Upper lobe of left lung (tissue), 6 donors: ENCODE measurements around the gene SMAP1. TPM values are rescaled to one million over a fixed set of nuclear protein-coding genes. Genes with fewer than 3 reads are reported as not detected.
"Not testable (repeated sequence)": the region's sequence is repeated elsewhere in the genome, so short reads cannot be mapped to it uniquely, and the experiment has no call there.

Source experiments
- ATAC-seq, 2 donors: fragments of 200-7000 bp; cut with Tn5 transposase; one replicate each; pipeline ENCODE4 v1.9.1; 2022; ENCODE audit warnings: mild to moderate bottlenecking in 2 of 2, moderate library complexity in 2 of 2; ENCODE audit not compliant: low FRiP score in 2 of 2
- DNase-seq, 2 donors: peaks; one replicate each; pipeline ENCODE4 v3.0.0-alpha.2; 2019 to 2020
- H3K27ac ChIP-seq, 4 donors: fragments of 200-600 bp; sonication (generic); one replicate each; pipeline ENCODE4 v1.5.1; 2016 to 2019
- H3K27me3 ChIP-seq, 4 donors: fragments of 200-600 bp; sonication (generic); one replicate each; pipeline ENCODE4 v1.5.1; 2017 to 2019
- H3K36me3 ChIP-seq, 4 donors: fragments of 200-600 bp; sonication (generic); one replicate each; pipeline ENCODE4 v1.5.1; 2016 to 2019
- H3K4me1 ChIP-seq, 4 donors: fragments of 200-600 bp; sonication (generic); one replicate each; pipeline ENCODE4 v1.5.1; 2018 to 2019
- H3K4me3 ChIP-seq, 4 donors: fragments of 200-600 bp; sonication (generic); one replicate each; pipeline ENCODE4 v1.5.1; 2017 to 2019; ENCODE audit warnings: mild to moderate bottlenecking in 2 of 4, moderate library complexity in 1 of 4
- H3K9me3 ChIP-seq, 4 donors: fragments of 200-600 bp; sonication (generic); one replicate each; pipeline ENCODE4 v1.5.1; 2018 to 2019
- EP300 ChIP-seq, 4 donors: sonication (generic); formaldehyde crosslinking; IDR thresholded peaks; one replicate each; pipeline ENCODE4 v1.5.1; 2017; ENCODE audit warnings: antibody characterized with exemption in 4 of 4, control low read depth in 2 of 4
- POLR2A ChIP-seq, 4 donors: fragments of 450-650 bp; IDR thresholded peaks; one replicate each; pipeline ENCODE4 v1.5.1; 2016 to 2017; ENCODE audit warnings: antibody characterized with exemption in 4 of 4, mild to moderate bottlenecking in 2 of 4
- POLR2AphosphoS5 ChIP-seq, 2 donors: sonication (generic); formaldehyde crosslinking; IDR thresholded peaks; one replicate each; pipeline ENCODE4 v1.5.1; 2017; ENCODE audit warnings: antibody characterized with exemption in 2 of 2
- WGBS, 2 donors: methylation state at CpG; one replicate each; pipeline ENCODE4 v1.1.5; 2017 to 2018; 5-methylcytosine and 5-hydroxymethylcytosine counted together
- total RNA-seq, 6 donors: library from RNA; depleted of rRNA in 4 of 6; stranded (reverse); fragments of >200 nt in 4 of 6; gene quantifications; one replicate each; pipeline versions ENCODE4 v1.1.0 to v1.2.1, GENCODE V29; 2016 to 2021
- TF ChIP-seq, protein P1 (sequence below), 6 experiments: fragments of 450-650 bp in 4 of 6; fragments of 200-600 bp in 2 of 6; sonication (generic) in 2 of 6; IDR thresholded peaks; one replicate each; pipeline ENCODE4 v1.5.1; 2016 to 2019; ENCODE audit warnings: antibody characterized with exemption in 6 of 6
- donor health status: DM: no; HTN: no; CAD: no; lungs with moderate emphysema.
- donor health status: DM: no; HTN: yes; CAD: no; lungs with severe emphysema.

SMAP1 gene
- total RNA-seq, 6 donors from 2014 or later: 16.3 to 34.4 (median 21.7) TPM

DNA sequence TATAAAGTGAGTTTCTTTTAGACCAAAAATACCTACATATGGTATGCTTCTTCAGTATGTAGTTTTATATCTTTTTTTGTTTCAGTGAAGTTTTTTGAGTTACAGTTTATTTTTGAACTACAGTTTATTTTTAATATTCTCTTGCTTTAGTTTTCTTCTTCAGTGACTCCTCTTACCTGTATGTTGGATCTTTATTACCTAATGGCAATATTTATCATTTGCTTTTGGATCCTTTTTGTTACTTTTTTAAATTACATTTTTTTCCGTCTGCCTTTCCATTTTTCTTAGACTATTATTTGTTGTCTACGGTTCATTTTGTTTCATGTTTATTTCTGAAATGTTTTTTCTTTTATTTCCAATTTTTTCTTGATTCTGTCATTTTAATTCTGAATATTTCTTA is 71.9 kb downstream of the SMAP1 start:
- Histone ChIP-seq H3K4me1 (no peaks in the 10 kb centered on the region), H3K27me3 (no peaks in the 10 kb centered on the region), H3K36me3 (peaks cover 0 to 18% (median 5%) of the 10 kb centered on the region in 4 donors), H3K9me3 (no peaks in the 10 kb centered on the region), H3K4me3 (no peak overlapping the region), H3K27ac (no peak overlapping the region)
- ATAC-seq (no peak), DNase-seq (no peak)
- TF ChIP-seq POLR2AphosphoS5 (IDR thresholded peaks at IDR 0.05): no peak
- TF ChIP-seq POLR2A (IDR thresholded peaks at IDR 0.05): no peak
- TF ChIP-seq, protein P1, sequence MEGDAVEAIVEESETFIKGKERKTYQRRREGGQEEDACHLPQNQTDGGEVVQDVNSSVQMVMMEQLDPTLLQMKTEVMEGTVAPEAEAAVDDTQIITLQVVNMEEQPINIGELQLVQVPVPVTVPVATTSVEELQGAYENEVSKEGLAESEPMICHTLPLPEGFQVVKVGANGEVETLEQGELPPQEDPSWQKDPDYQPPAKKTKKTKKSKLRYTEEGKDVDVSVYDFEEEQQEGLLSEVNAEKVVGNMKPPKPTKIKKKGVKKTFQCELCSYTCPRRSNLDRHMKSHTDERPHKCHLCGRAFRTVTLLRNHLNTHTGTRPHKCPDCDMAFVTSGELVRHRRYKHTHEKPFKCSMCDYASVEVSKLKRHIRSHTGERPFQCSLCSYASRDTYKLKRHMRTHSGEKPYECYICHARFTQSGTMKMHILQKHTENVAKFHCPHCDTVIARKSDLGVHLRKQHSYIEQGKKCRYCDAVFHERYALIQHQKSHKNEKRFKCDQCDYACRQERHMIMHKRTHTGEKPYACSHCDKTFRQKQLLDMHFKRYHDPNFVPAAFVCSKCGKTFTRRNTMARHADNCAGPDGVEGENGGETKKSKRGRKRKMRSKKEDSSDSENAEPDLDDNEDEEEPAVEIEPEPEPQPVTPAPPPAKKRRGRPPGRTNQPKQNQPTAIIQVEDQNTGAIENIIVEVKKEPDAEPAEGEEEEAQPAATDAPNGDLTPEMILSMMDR (IDR thresholded peaks at IDR 0.05): no peak
- no peak for TF ChIP-seq EP300 (IDR thresholded peaks at IDR 0.05)
- 98% methylated on average over 2 of the region's 2 CpGs for WGBS, 2 donors

DNA sequence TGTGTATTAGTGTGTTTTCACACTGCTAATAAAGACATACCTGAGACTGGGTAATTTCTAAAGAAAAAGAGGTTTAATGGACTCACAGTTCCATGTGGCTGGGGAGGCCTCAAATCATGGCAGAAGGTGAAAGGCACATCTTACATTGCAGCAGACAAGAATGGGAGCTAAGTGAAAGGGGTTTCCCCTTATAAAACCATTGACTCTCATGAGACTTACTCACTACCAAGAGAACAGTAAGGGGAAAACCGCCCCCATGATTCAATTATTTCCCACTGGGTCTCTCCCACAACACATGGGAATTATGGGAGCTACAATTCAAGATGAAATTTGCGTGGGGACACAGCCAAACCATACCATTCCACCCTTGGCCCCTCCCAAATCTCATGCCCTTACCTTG is 73.1 kb downstream of the SMAP1 start:
- not testable (repeated sequence) for H3K9me3 ChIP-seq, H3K4me3 ChIP-seq, ATAC-seq, H3K27ac ChIP-seq, DNase-seq, H3K4me1 ChIP-seq, H3K27me3 ChIP-seq
- H3K36me3 ChIP-seq: peaks cover 0 to 12% (median 1%) of the 10 kb centered on the region in 4 donors
- WGBS, 2 donors: 92 to 96% methylated on average over 2 of the region's 2 CpGs

DNA sequence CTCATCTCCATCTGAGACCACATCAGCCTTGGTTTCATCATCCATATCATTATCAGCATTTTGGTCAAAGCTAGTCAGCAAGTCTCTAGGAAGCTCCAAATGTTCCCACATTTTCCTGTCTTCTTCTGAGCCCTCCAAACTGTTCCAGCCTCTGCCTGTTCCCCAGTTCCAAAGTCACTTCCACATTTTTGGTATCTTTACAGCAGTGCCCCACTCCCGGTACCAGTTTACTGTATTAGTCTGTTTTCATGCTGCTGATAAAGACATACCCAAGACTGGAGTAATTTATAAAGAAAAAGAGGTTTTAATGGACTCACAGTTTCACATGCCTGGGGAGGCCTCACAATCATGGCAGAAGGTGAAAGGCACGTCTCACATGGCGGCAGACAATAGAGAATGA is 74.8 kb downstream of the SMAP1 start:
- WGBS, 2 donors: 98 to 99% methylated on average over 3 of the region's 3 CpGs
- H3K27me3 ChIP-seq, ATAC-seq, H3K9me3 ChIP-seq, H3K4me3 ChIP-seq, H3K27ac ChIP-seq, H3K4me1 ChIP-seq, DNase-seq: not testable (repeated sequence)
- peaks cover 0 to 12% (median 1%) of the 10 kb centered on the region in 4 donors for H3K36me3 ChIP-seq

DNA sequence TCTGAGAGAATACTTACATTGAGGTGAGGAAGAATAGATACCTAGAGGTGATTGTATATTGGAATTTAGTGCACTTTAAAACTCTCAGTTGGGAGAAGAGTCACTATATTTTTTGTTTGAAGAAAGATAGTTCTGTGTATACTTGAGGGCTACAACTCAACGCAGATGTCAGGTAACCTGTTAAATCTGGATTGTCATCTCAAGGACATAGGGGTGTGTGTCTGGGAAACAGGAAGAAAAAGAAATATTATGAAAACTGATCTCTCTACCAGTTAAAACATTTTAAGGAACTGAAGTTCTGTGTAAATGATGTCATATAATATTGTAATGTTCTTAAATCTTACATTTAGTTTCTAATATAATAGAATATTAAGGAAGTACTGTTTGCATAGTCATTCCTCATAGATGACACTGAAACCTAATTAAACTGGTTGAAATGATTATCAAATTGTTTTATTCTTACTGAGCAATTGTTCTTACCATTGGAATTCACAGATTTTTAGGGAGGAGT is 86.2 kb downstream of the SMAP1 start:
- no peaks in the 10 kb centered on the region for H3K27me3 ChIP-seq
- peaks cover 0 to 16% (median 0%) of the 10 kb centered on the region in 4 donors for H3K36me3 ChIP-seq
- H3K4me3 ChIP-seq: no peak overlapping the region
- TF ChIP-seq, protein P1 (IDR thresholded peaks at IDR 0.05): no peak
- TF ChIP-seq POLR2AphosphoS5 (IDR thresholded peaks at IDR 0.05) (no peak), EP300 (IDR thresholded peaks at IDR 0.05) (no peak), POLR2A (IDR thresholded peaks at IDR 0.05) (no peak)
- ATAC-seq (no peak), DNase-seq (no peak)
- H3K9me3 ChIP-seq: no peaks in the 10 kb centered on the region
- no peak overlapping the region for H3K27ac ChIP-seq
- H3K4me1 ChIP-seq: no peaks in the 10 kb centered on the region
- 60 to 83% methylated on average over 1 of the region's 1 CpG for WGBS, 2 donors

DNA sequence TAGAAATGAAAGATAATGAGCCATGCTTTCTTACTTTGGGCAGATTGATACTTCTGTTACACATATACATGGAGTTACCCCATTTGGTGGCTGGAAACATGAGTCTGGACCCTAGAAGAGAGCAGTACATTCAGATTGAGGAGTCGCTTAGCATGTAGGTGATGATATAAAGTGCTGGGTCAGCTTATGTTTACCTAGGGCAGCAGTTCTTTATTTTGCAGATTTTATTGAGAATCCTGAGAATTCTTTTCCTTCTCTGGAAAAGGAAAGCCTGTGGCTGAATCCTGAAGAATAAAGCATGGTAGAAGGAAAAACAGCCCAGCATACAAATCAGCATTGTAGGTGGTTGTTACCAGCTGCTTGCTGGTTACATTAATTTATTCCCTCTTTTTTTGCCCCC is 91.2 kb downstream of the SMAP1 start:
- DNase-seq: no peak
- H3K27ac ChIP-seq: no peak overlapping the region
- no peaks in the 10 kb centered on the region for H3K27me3 ChIP-seq
- H3K4me3 ChIP-seq: no peak overlapping the region
- H3K4me1 ChIP-seq: no peaks in the 10 kb centered on the region
- no peak for ATAC-seq
- H3K36me3 ChIP-seq: peaks cover 0 to 16% (median 0%) of the 10 kb centered on the region in 4 donors
- 55 to 83% methylated on average over 1 of the region's 1 CpG for WGBS, 2 donors
- TF ChIP-seq POLR2A (IDR thresholded peaks at IDR 0.05) (no peak), EP300 (IDR thresholded peaks at IDR 0.05) (no peak), POLR2AphosphoS5 (IDR thresholded peaks at IDR 0.05) (no peak)
- TF ChIP-seq, protein P1 (IDR thresholded peaks at IDR 0.05): no peak
- no peaks in the 10 kb centered on the region for H3K9me3 ChIP-seq

DNA sequence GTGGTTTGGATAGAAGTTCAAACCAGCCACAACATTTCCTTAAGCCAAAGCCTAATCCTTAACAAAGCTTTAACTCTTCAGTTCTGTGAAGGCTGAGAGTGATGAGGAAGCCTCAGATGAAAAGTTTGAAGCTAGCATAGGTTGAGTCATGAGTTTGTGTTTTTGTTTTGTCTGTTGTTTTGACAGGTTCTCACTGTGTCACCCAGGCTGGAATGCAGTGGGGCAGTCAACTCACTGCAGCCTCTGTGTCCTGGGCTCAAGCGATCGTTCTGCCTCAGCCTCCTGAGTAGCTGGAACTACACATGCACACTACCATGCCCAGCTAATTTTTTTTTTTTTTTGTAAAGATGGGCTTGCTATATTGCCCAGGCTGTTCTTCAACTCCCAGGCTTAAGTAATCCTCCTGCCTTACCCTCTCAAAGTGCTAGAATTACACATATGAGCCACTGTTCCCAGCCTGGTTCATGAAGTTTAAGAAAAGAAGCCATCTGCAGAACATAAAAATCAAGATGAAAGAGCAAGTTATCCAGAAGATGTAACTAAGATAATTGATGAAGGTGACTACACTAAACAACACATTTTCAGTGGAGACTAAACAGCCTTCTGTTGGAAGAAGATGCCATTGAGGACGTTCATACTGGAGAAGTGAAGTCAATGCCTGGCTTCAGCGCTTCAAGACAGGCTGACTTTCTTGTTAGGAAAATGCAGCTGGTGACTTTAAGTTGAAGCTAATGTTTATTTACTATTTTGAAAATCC is 96.2 kb downstream of the SMAP1 start:
- Histone ChIP-seq H3K9me3 (no peaks in the 10 kb centered on the region), H3K27me3 (no peaks in the 10 kb centered on the region), H3K4me1 (no peaks in the 10 kb centered on the region), H3K36me3 (peaks cover 0 to 2% (median 0%) of the 10 kb centered on the region in 4 donors), H3K27ac (no peak overlapping the region), H3K4me3 (no peak overlapping the region)
- ATAC-seq (no peak), DNase-seq (no peak)
- 75 to 96% methylated on average over 4 of the region's 4 CpGs for WGBS, 2 donors
- no peak for TF ChIP-seq POLR2A (IDR thresholded peaks at IDR 0.05)
